ENCODE results near the gene APIP.

DNA sequence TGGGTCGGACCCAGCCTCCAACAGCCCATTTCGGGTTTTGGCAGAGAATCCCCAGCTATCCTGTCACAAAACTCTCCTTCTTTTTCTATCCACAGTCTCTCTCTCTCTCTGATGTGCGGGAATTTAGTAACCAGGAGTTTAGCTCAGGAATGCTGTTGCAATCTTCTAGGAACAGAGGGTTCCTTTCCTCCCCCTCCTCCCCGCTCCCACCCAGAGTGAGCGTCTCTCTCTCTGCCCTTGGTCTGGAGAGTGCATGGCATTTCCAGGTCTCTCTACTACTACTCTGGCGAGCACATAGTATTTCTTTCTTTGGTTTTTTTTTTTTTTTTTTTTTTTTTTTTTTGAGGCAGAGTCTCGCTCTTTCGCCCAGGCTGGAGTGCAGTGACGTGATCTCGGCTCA lies 17.7 kb downstream of the APIP start:
- TF ChIP-seq, protein P1, sequence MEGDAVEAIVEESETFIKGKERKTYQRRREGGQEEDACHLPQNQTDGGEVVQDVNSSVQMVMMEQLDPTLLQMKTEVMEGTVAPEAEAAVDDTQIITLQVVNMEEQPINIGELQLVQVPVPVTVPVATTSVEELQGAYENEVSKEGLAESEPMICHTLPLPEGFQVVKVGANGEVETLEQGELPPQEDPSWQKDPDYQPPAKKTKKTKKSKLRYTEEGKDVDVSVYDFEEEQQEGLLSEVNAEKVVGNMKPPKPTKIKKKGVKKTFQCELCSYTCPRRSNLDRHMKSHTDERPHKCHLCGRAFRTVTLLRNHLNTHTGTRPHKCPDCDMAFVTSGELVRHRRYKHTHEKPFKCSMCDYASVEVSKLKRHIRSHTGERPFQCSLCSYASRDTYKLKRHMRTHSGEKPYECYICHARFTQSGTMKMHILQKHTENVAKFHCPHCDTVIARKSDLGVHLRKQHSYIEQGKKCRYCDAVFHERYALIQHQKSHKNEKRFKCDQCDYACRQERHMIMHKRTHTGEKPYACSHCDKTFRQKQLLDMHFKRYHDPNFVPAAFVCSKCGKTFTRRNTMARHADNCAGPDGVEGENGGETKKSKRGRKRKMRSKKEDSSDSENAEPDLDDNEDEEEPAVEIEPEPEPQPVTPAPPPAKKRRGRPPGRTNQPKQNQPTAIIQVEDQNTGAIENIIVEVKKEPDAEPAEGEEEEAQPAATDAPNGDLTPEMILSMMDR (IDR thresholded peaks at IDR 0.05): no peak
- no peak for TF ChIP-seq POLR2AphosphoS5 (IDR thresholded peaks at IDR 0.05; ENCODE audit: insufficient read depth in 1 of 2, low read depth in 1 of 2)
